ENCODE measurements around the gene SLC10A1. TPM values are rescaled to one million over a fixed set of nuclear protein-coding genes. Genes with fewer than 3 reads are reported as not detected.
"Not testable (repeated sequence)": the region's sequence is repeated elsewhere in the genome, so short reads cannot be mapped to it uniquely, and the experiment has no call there.

Gene SLC10A1
- not detected in 2 replicates for total RNA-seq (2014; rRNA removed)
- polyA plus RNA-seq (2012) = 0.02 TPM

DNA sequence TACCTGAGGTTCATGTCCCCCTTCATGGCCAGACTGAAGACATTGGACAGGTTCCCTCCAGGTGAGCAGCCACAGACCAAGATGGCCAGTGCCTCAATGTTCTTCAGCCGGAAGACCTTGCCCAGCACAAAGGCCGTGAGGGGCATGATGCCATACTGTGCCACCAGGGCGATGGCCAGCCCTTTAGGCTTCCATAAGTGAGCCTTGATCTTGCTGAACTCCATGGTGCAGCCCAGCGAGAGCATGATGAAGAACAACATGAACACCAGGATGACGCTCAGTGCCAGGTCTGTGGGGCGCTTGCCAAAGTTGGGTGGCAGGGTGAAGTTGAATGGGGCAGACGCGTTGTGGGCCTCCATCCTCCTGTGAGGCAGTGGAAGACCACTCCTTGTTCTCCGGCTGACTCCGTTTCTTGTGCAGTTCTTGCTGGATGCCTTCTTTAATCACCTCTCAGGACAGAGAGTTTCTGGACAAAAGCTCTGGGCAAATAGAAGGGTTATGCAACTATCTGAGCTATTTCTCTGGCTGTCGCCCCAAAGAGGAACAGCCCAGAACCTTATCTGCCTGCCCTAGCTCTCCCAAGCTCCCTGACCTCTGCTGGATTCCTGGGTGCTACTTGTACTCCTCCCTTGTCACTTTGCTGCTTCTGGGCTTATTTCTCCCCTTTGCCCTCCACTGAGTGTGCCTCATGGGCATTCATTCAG lies at the start of gene SLC10A1:
TSS of gene SLC10A1 (minus strand) at position 445 of the 704 bp plus-strand sequence. CDS start at position 359, 86 bp downstream.
- no peak for DNase-seq (ENCODE audit: low read depth)

DNA sequence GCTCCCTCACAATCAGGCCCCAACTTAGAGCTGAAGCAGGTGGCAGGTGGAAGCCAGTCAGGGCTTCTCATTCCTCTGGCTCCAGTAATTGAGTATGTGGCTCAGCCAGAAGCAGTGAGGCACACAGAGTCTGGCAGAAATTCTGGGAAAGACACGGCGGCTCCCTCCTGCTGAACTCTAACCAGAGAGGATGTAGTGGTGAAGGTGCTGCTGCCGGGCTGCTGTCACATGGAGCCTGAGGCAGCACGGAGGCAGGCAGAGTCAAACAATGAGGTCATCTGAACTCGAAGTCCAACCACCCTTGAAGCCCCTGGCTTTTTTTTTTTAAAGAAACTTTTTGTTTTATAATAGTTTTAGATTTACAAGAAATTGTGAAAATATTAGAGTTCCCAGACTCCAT lies 48.7 kb upstream of the SLC10A1 start:
- no peak for DNase-seq (ENCODE audit: low read depth)

DNA sequence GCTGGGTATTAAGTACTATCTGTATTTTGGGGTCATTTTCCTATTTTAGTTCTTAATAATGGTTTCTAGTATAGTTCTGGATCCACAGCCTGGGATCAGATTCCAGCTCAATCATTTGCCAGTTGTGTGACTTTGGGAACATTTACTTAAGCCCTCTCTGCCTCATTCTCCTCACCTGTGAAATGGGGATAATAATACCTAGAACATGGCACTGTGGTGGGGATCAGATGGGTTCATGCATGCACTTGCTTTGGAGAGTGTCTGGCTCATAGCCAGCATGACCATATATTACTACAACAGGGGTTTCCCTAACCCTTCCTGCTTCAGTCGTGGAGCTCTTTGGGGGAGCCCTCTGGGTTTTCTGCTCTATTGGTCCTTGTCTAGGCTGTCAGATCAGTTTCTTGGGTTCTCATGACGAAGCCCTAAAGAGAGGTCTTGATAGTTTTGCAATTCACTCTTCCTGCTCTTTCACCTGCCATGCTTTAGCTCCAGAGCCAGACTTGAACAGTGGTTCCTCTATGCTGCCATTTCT lies 48.1 kb upstream of the SLC10A1 start:
- no peak for DNase-seq (ENCODE audit: low read depth)

DNA sequence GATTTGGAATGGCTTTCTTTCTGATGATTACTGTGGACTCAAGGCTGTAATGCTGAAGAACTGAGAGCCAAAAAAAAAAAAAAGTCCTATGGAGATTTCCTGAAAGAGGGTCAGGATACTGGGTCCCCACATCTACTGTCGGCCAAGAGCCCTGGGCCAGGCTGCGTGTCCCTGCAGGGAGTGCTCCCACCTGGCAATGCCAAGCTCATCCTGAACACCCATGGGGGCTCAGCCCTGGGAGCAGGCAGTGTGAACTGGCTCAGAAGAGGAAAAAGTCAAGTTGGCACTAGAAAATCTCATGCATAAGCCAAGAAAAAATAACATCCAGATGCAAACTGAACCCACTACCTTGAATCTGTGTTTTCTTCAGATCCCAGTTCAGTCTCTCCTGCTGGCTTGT lies 47.1 kb upstream of the SLC10A1 start:
- no peak for DNase-seq (ENCODE audit: low read depth)

DNA sequence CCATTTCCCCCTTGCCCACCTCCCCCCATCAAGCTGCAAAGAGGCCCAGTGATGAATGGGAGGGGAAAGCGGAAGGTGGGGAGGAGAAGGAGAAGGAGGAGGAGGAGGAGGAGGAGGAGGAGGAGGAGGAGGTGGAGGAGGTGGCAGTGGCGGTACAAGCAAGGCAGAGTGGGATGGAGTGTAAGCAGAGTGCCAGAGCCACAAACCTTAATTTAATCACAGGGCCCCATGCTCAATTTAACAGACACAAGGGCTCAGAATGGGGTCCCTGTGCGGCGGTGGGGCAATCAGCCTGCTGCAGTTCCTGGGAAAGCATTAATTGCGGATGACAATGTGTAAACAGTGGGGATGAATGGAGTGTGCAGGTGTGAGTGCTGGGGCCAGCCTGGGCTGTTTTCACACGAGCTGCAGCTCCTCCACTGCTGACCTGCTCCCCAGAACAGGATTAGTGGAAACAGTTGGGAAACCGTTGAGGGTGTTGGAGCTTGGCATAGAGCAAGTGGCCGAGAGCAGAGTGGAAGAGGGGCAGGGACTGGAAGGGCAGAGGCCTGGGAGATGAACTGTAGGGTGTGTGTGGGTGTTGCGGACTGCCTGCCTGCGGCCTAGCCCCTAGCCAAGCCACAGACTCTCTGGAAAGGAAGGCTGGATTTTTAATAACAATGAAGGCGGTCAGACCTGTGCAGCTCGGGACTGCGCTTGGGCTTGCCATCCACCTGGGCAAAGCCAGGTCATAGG lies 45.8 kb upstream of the SLC10A1 start:
- no peak for DNase-seq (ENCODE audit: low read depth)

DNA sequence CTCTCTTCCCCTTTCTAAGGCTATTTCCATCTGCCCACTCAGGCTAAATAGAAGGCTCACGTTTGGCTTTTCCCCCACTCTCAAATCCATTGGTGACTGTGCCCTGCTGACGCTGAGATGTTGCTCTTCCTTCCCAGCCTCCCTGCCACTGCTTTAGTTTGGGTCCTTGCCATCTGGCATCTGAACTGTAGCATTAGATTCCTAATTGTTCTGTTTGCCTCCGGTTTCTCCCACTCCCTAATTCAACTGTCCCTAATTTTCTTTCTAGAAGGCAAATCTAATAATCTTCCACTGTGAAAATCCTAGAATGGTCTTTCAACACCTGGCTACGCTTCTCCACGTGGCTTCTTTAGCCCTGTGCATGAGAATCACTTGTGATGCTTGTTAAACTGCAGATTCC lies 44.6 kb upstream of the SLC10A1 start:
- DNase-seq (ENCODE audit: low read depth) = no peak

DNA sequence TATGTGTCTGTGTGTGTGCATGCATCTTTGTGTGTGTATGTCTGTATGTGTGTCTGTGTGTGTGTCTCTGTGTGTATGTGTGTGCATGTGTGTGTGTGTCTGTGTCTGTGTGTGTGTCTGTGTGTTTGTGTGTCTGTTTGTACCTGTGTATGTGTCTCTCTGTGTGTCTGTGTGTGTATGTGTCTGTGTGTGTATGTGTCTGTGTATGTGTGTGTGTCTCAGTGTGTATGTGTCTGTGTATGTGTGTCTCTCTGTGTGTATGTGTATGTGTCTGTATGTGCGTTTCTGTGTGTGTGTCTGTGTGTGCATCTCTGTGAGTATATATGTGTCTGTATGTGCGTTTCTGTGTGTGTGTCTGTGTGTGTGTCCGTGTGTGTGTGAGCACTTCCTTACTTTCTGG lies 42.6 kb upstream of the SLC10A1 start:
- no peak for DNase-seq (ENCODE audit: low read depth)

DNA sequence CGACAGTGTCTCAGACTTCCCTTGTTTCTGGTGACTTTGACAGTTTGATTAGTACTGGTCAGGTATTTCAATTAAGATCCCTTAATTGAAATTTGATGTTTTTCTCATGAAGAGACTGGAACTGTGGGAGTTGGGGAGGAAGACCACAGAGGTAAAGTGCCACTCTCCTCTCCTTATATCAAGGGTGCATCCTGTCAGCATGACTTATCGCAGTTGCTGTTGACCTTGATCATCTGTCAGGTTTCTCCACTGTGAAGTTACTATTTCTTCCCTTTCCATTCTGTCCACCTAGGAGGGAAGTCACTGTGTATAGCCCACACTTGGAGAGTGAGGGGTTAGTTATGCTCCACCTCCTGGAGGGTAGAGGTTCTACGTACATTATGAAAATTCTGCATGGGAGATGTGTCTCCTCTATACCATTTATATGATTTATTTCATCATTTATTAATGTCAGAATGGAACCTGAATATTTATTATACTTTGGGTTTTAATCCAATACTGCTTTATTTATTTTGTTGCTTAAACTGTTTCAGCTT lies 41.9 kb upstream of the SLC10A1 start:
- DNase-seq (ENCODE audit: low read depth) = no peak

DNA sequence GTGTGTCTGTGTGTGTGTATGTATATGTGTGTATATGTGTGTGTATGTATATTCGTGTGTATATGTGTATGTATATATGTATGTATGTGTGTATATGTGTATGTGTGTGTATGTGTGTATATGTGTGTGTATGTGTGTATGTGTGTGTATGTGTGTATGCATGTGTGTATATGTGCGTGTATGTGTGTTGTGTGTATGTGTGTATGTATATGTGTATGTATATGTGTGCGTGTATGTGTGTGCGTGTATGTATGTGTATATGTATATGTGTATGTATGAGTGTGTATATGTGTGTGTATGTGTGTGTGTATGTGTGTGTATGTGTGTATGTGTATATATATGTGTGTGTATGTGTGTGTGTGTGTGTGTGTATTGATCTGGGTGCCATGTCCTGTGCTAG lies 31.8 kb upstream of the SLC10A1 start:
- no peak for DNase-seq (ENCODE audit: low read depth)

DNA sequence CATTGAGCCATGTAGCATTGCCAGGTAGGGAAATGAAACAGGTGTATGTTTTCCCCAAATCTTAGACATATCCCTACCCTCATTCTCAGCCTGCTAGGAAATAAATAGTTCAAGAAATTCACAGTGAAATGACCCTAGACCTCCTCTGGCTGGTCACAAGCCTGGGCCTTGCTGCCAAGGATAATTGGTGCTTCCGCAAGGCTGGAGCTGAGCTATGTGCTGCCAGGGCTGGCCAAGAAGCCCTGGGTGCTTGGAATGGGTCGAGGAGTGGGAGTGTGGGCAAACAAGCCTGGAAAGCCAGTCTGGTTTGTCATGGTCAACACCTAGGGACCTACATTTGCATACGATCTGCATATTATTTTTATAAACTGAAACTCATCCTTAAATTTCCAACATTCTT lies 31.3 kb upstream of the SLC10A1 start:
- no peak for DNase-seq (ENCODE audit: low read depth)

DNA sequence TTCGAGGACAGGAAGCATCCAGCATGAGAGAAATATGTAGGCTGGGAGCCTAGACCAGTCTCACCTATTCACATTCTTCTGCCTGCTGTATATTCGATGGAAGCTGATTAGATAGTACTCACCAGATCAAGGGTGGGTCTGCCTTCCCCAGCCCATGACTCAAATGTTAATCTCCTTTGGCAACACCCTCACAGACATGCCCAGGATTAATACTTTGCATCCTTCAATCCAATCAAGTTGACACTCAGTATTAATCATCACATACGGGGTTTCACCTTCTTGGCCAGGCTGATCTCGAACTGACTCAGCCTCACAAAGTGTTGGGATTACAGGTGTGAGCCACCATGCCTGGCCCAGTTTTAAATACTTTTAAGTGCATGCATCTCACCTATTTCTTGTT lies 30.5 kb upstream of the SLC10A1 start:
- no peak for DNase-seq (ENCODE audit: low read depth)

DNA sequence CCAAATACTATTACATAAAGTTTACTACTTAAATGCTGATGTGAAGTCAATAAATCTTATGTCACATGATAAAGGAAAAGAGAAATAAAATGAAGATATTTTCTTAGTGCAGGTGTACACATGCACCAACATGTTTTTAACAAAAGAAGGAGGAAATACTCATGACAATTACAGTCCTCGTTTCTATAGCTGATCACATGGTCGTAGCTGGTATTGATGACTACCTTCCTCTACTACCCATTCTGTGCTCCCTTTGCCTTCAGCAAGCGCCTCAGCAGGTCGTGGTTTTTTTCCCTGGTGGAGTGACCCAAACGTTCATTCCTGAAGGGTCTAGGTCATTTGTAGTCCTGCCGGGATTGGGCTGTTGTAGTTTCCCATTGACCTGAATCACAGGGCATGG lies 25.4 kb upstream of the SLC10A1 start:
- no peak for DNase-seq (ENCODE audit: low read depth)

DNA sequence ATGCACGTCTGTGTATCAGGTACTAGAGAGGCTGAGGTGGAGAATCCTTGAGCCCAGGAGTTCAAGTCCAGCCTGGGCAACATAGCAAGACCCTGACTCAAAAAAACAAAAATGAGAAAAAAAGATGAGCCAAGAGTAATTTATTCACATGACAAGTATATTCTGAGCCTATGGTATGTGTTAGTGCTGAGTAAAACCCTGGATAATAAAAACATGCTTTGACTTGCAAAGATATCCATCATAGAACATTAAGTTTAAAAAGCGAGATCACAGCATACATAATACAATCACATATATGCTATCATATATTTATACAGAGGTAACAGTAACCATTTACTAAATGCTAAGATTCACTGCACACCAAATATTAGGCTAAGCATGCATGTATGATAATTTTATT lies 23.9 kb upstream of the SLC10A1 start:
- no peak for DNase-seq (ENCODE audit: low read depth)

DNA sequence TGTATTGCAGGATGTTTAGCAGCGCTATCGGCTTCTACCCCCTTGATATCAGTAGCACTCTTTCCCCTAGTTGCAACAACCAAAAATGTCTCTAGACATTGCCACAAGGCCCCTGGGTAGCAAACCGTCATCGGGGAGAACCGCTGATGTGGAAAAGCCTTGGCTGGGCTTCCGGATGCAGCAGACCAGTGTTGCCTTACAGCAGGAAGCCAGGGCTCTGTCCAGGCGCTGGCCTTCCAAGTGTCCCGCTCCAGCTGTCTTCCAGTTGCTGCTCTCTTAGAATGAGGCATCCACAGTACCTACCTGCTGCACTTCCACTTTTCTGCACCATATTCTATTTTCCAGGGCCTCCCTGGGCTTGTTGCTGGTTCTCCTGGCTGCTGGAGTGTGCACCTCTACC lies 22.6 kb upstream of the SLC10A1 start:
- DNase-seq (ENCODE audit: low read depth) = no peak

DNA sequence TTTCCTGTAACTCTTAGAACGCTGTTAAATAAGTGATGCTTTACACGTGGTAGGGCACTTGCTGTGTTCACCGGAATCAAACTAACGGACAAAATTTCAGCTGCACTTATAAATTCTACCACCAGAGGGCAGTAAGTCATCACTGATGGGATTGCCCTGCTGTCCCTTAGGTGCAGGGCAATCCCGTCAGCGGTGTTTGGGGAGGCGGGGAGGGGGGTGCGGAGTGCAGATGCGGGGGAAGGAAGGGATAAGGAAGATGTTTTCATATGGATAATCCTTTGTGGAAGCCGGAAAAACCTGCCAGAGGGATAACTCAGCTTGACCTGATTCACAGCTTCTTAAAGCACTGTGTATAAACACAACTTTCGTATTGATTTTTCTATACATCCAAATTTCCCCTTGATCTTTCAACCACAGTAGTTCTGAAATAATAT lies 21.7 kb upstream of the SLC10A1 start:
- DNase-seq (ENCODE audit: low read depth) = peak; percentile 49

DNA sequence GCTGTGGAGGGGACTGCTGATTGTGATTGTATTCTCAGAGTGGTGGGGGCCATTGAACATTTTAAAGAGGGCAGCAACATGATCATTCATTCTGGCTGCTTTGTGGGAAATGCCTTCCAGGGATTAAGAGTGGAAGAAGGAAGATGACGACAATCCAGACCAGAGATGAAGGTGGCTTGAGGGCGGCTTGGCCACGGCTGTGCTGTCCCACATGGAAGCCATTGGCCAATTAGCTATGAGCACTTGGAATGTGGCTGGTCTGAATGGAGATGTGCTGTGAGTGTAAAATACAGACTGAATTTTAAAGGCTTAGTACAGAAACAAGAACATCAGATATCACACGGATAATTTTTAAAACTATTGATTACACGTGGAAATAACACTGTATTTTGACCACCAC lies 19.2 kb upstream of the SLC10A1 start:
- DNase-seq (ENCODE audit: low read depth) = no peak

DNA sequence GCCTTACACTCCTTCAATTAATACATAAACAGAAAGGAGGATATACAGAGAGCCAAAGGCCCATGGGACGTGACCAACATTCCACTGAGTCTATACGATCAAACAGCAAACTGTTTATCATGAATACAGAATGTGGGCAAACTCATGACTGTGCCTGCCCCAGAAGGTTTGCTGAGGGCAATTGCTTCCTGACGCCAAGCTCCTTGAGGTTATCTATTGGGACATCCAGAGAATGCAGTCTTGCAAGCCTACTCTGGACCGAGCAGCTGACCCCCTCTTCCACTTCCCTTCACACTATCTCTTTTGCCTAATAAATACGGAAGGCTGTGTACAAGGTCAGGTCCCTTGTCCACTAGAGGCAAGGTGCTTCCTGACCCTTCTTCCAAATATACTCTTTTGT lies 18.5 kb upstream of the SLC10A1 start:
- no peak for DNase-seq (ENCODE audit: low read depth)

DNA sequence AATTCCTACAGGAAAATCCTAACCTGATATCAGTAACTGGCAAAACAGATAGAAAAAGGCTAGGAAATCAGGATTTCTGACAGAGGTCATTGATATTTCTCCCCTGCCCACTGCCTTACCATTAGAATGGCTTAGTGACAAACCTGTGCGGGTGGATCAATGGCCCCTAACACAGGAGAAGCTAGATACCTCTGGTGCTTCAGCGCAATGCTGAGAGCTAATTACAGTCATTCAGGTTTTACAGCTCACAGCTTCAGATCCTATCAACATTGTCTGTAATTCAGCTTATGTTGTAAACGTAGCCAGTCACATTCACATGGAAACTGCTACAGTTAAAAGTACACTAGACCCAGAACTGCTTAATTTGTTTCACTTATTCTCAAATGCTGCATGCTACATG lies 17.4 kb upstream of the SLC10A1 start:
- DNase-seq (ENCODE audit: low read depth) = no peak

DNA sequence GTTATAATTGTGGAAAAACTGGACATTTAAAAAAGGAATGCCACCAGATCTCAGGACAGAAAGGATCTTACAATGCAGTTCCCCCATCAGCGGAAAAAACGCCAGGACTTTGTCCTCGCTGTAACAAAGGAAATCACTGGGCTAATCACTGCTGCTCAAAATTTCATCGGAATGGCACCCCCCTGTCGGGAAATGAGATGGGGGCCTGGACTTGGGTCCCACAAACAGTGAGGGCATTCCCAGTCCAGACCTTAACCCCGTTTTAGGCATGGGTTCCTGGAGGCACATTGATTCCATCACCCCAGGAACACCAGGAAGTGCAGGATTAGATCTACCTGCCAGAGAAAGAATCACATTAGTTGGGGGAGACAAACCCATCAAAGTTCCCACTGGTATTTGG lies 16.3 kb upstream of the SLC10A1 start:
- not testable (repeated sequence) for DNase-seq (ENCODE audit: low read depth)

DNA sequence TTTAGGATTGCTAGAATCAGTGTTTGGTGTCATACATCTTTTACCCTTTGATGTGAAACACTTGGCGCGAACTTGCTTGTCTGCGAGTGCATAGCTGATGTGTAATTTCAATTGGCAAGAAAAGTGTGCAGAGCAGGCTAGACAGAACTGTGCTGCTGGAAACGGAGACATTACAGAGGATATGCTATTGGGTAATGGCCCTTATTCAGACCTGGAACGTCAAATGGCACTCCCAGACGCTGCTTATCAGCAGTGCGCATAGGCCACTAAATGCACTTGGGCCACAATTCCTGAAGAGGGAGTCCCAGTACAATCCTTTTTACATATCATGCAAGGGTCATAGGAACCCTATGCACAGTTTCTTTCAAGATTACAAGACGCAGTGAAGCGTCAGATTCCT lies 15.7 kb upstream of the SLC10A1 start:
- DNase-seq (ENCODE audit: low read depth) = no peak

DNA sequence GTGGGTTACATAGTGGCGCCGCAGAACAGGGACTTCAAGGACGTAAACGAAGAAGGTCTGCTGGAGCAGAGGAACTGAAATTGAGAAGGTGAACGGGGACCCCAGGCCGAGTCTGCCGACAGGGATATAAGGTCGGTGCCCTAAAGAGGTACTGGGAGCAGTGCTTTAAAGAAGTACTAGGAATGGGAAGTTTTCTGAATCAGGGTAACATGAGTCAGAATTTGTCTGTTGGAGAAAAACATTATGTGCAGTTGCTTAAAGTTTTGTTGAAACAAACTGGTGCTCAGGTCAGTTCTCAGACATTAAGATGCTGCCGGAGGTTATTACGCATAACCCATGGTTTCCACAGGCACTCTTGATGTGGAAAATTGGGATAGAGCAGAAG lies 14.8 kb upstream of the SLC10A1 start:
- no peak for DNase-seq (ENCODE audit: low read depth)

DNA sequence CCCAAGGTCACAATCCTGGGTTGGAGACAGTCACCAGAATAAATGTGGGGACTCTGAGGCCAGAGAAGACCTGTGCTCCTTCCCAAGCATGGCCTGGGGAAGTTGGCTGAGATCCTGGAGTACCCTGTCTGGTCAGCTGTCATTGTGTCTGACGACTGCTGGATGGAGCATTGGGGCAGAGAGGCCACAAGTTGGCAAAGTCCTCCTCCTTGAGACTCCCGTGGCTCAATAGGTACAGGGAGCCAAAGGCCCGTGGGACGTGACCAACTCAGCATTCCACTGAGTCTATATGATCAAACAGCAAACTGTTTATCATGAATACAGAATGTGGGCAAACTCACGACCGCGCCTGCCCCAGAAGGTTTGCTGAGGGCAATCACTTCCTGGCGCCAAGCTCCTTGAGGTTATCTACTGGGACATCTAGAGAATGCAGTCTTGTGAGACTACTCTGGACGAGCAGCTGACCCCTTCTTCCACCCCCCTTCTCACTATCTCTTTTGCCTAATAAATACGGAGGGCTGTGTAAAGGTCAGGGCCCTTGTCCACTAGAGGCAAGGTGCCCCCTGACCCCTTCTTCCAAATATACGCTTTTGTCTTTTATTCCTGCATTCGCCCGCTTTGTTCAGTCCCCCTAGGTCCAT lies 14.3 kb upstream of the SLC10A1 start:
- DNase-seq (ENCODE audit: low read depth) = no peak

All from LHCN-M2 (cell line).